T-cell (primary cell): ENCODE measurements around the gene NPAS3. TPM values are rescaled to one million over a fixed set of nuclear protein-coding genes. Genes with fewer than 3 reads are reported as not detected.
A peak's percentile ranks its signal among the peaks of the same experiment; 100 is the strongest.

Experiments used
- ATAC-seq, 4 experiments: fragments of 200-7000 bp in 3 of 4; fragments of 150-1000 bp in 1 of 4; cut with Tn5 transposase; replicated peaks in 1 of 4; 1 replicate in 3 of 4; 2 replicates in 1 of 4; pipeline ENCODE4 v1.10.0; 2021; ENCODE audit warnings: moderate library complexity in 3 of 4, mild to moderate bottlenecking in 2 of 4, moderate number of reproducible peaks in 1 of 4
- CTCF ChIA-PET, 2 donors: fragments of 300-600 bp; sonication (Branson Sonifier 250); formaldehyde crosslinking; loops; one replicate each; lab custom pipeline; 2022; ENCODE audit warnings: antibody characterized with exemption in 2 of 2; lab: Charles Lee
- POLR2A ChIA-PET, 2 donors: fragments of 300-600 bp; sonication (Branson Sonifier 250); formaldehyde crosslinking; loops; one replicate each; lab custom pipeline; 2022; ENCODE audit warnings: antibody characterized with exemption in 2 of 2; lab: Charles Lee
- DNase-seq, 35 experiments: peaks; one replicate each; pipeline versions ENCODE4 v3.0.0 to v3.0.0-alpha.2; 2013 to 2023
- H3K27ac ChIP-seq: one replicate; pipeline ENCODE4 v1.5.1; 2013; ENCODE audit warnings: low read length
- H3K27me3 ChIP-seq, 2 experiments: replicated peaks in 1 of 2; 1 replicate in 1 of 2; 2 replicates in 1 of 2; pipeline versions ENCODE4 v1.6.1 to v1.7.0; 2013; ENCODE audit warnings: low read length in 1 of 2, mixed read lengths in 1 of 2; ENCODE audit not compliant: control insufficient read depth in 2 of 2, insufficient read depth in 2 of 2; ENCODE audit errors: extremely low read depth in 1 of 2
- H3K36me3 ChIP-seq, 2 donors: 1 replicate in 1 of 2; 2 replicates in 1 of 2; pipeline versions ENCODE4 v1.6.1 to v1.7.0; 2013; ENCODE audit warnings: low read length in 1 of 2; ENCODE audit not compliant: control insufficient read depth in 2 of 2, insufficient read depth in 1 of 2; ENCODE audit errors: extremely low read depth in 1 of 2
- H3K4me1 ChIP-seq, 2 experiments: 1 replicate in 1 of 2; 2 replicates in 1 of 2; pipeline versions ENCODE4 v1.6.1 to v1.7.0; 2013; ENCODE audit warnings: low read length in 2 of 2, mixed read lengths in 1 of 2; ENCODE audit not compliant: insufficient read depth in 2 of 2, control insufficient read depth in 1 of 2; ENCODE audit errors: extremely low read depth in 1 of 2
- H3K4me3 ChIP-seq, 2 donors: 1 replicate in 1 of 2; 2 replicates in 1 of 2; pipeline versions ENCODE4 v1.5.1 to v1.7.0; 2013; ENCODE audit warnings: mild to moderate bottlenecking in 2 of 2, low read length in 1 of 2, moderate library complexity in 1 of 2; ENCODE audit not compliant: control insufficient read depth in 1 of 2; ENCODE audit errors: extremely low read depth in 1 of 2
- H3K9me3 ChIP-seq: 2 replicates; pipeline ENCODE4 v1.7.0; 2013
- H3K27ac Mint-ChIP-seq, 2 donors: one replicate each; pipeline ENCODE4 v1.8.0; 2020 to 2021; ENCODE audit warnings: mild to moderate bottlenecking in 2 of 2, mixed read lengths in 2 of 2
- H3K27me3 Mint-ChIP-seq, 2 donors: one replicate each; pipeline ENCODE4 v1.8.0; 2021 to 2022; ENCODE audit warnings: mixed read lengths in 2 of 2
- H3K36me3 Mint-ChIP-seq: one replicate; pipeline ENCODE4 v1.8.0; 2021; ENCODE audit warnings: mixed read lengths
- H3K4me1 Mint-ChIP-seq, 3 donors: one replicate each; pipeline ENCODE4 v1.8.0; 2020 to 2022; ENCODE audit warnings: mixed read lengths in 3 of 3, mild to moderate bottlenecking in 1 of 3
- H3K4me3 Mint-ChIP-seq, 3 donors: one replicate each; pipeline ENCODE4 v1.8.0; 2020 to 2022; ENCODE audit warnings: mild to moderate bottlenecking in 3 of 3, mixed read lengths in 3 of 3, moderate library complexity in 3 of 3
- H3K9me3 Mint-ChIP-seq, 3 donors: one replicate each; pipeline ENCODE4 v1.8.0; 2020 to 2022; ENCODE audit warnings: mixed read lengths in 3 of 3
- WGBS: methylation state at CpG from one replicate; pipeline ENCODE4 v1.1.5; 2013; ENCODE audit warnings: missing lambda C conversion rate; ENCODE audit not compliant: insufficient coverage; 5-methylcytosine and 5-hydroxymethylcytosine counted together
- total RNA-seq, 35 experiments: library from RNA in 6 of 35; stranded (reverse) in 6 of 35; fragments of 120-200 nt in 1 of 35; gene quantifications; one replicate each; pipeline versions ENCODE4 v1.2.1 to v1.2.4 and lab custom pipeline; 2013 to 2026

Gene NPAS3
- total RNA-seq (under 1 TPM in 1 of 5 donors, not detected in 4; 0.10 TPM), total RNA-seq (lab: John Stamatoyannopoulos, UW) (0 to 0.30 (median 0) reads per million in 29 experiments)
- not detected for total RNA-seq (2013)

DNA sequence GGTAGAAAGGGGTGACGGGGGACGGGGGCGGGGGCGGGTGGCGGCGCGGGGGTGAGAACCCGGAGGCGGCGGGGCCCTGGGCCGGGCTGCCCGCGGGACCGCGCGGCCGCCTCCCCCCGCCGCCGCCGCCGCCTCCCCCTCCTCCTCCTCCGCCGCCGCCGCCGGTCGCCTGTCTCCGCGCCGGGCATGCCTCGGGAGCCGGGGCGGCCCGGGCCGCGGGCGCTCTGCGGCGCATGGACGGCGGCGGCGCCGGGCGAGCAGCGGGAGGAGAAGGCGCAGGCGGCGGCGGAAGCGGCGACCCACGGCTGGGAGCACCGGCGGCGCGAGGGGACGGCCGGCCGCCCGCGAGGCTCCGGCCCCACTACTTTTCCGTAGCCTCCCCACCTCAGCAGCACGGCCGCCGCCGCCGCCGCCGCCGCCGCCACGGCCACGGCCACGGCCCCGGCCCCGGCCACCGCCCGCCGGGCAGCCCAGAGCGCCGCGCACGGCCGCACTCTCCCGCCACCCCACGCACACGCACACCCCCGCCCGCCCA lies at the start of gene NPAS3:
TSS of gene NPAS3 (plus strand) at position 161 of the 535 bp plus-strand sequence.
- H3K36me3 Mint-ChIP-seq, result no peaks in the 10 kb centered on the region
- Histone ChIP-seq H3K27ac (no peak within 1 kb of the TSS), H3K9me3 (no peaks in the 10 kb centered on the region), H3K4me3 (peak within 1 kb of the TSS in 1 of 2 donors; percentile 54), H3K4me1 (peaks cover 0 to 10% of the 10 kb centered on the region in 2 experiments), H3K36me3 (no peaks in the 10 kb centered on the region), H3K27me3 (peaks cover 8 to 41% of the 10 kb centered on the region in 2 experiments)
- no peak within 1 kb of the TSS for H3K27ac Mint-ChIP-seq
- H3K9me3 Mint-ChIP-seq, result no peaks in the 10 kb centered on the region
- H3K4me3 Mint-ChIP-seq, result peak within 1 kb of the TSS; percentile 72 to 84 (median 81)
- POLR2A ChIA-PET, result interaction anchor here in 1 of 2 donors (0.6 kb wide), 1 partner anchor 834 kb away, joined by 5 read pairs; no protein-coding TSS in a partner anchor
- H3K27me3 Mint-ChIP-seq, result peaks cover 56 to 59% of the 10 kb centered on the region in 2 donors
- peak in 3 of 4 experiments; percentile 14 to 23 (median 15) for ATAC-seq
- CTCF ChIA-PET, result no interaction called here
- WGBS, result 2% methylated on average over 55 of the region's 92 CpGs
- no peak for DNase-seq
- H3K4me1 Mint-ChIP-seq, result peaks cover 12 to 22% (median 18%) of the 10 kb centered on the region in 3 donors

- Histone ChIP-seq H3K4me3 (peak overlapping the region in 1 of 2 donors; percentile 18), H3K36me3 (no peaks in the 10 kb centered on the region), H3K27me3 (no peaks in the 10 kb centered on the region), H3K27ac (no peak overlapping the region), H3K9me3 (no peaks in the 10 kb centered on the region), H3K4me1 (no peaks in the 10 kb centered on the region)
- WGBS, result 13% methylated on average over 5 of the region's 10 CpGs
- H3K36me3 Mint-ChIP-seq, result no peaks in the 10 kb centered on the region
- ChIA-PET POLR2A (interaction anchor here in 1 of 2 donors (0.7 kb wide), 1 partner anchor 60 kb away, joined by 5 read pairs; no protein-coding TSS in a partner anchor), CTCF (no interaction called here)
- DNase-seq (no peak), ATAC-seq (no peak)
- no peaks in the 10 kb centered on the region for H3K27me3 Mint-ChIP-seq
- peaks cover 7 to 11% (median 10%) of the 10 kb centered on the region in 3 donors for H3K4me1 Mint-ChIP-seq
- peak overlapping the region; percentile 11 to 70 (median 67) for H3K4me3 Mint-ChIP-seq
- H3K27ac Mint-ChIP-seq, result no peak overlapping the region
- H3K9me3 Mint-ChIP-seq, result peaks cover 0 to 4% (median 0%) of the 10 kb centered on the region in 3 donors
Measured at GRCh38 chr14:32896979-32897697, 41.5 kb upstream of the NPAS3 start.

- Mint-ChIP-seq H3K4me1 (peaks cover 7 to 11% (median 10%) of the 10 kb centered on the region in 3 donors), H3K36me3 (no peaks in the 10 kb centered on the region), H3K4me3 (peak overlapping the region; percentile 11 to 70 (median 67)), H3K27ac (no peak overlapping the region), H3K27me3 (no peaks in the 10 kb centered on the region), H3K9me3 (no peaks in the 10 kb centered on the region)
- H3K27ac ChIP-seq, result no peak overlapping the region
- no peak overlapping the region for H3K4me3 ChIP-seq
- POLR2A ChIA-PET, result interaction anchor here in 1 of 2 donors (0.7 kb wide), 1 partner anchor 61 kb away, joined by 5 read pairs; no protein-coding TSS in a partner anchor
- no peaks in the 10 kb centered on the region for H3K9me3 ChIP-seq
- WGBS, result 89% methylated on average over 3 of the region's 7 CpGs
- DNase-seq, result no peak
- ATAC-seq, result no peak
- H3K36me3 ChIP-seq, result no peaks in the 10 kb centered on the region
- no peaks in the 10 kb centered on the region for H3K27me3 ChIP-seq
- CTCF ChIA-PET, result no interaction called here
- H3K4me1 ChIP-seq, result no peaks in the 10 kb centered on the region
Measured at GRCh38 chr14:32897698-32898064, 41.0 kb upstream of the NPAS3 start.

DNA sequence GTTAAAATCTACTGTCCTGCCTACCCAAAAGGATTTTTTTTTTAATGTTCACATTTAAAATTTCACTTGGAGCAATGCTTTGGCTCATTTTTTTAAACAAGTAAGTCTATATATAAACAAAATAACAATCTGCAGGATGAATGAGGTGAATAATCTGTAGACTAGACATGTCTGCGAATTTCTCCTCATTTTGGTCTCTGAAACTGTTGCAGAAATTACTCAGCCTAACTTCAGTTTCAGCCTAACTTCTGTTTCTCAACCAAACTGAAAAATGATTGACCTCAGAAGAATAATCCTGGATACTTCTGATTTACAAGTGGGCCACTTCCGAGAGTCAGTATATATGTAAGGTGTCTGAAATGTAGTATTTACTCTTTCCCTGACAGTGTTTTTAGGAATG lies 39.8 kb upstream of the NPAS3 start:
- H3K4me1 ChIP-seq, result no peaks in the 10 kb centered on the region
- no CpG with 5 or more reads among the region's 2 CpGs for WGBS
- H3K36me3 ChIP-seq, result no peaks in the 10 kb centered on the region
- H3K4me3 ChIP-seq, result no peak overlapping the region
- no peak overlapping the region for H3K4me3 Mint-ChIP-seq
- H3K9me3 Mint-ChIP-seq, result no peaks in the 10 kb centered on the region
- POLR2A ChIA-PET, result no interaction called here
- no peak overlapping the region for H3K27ac Mint-ChIP-seq
- CTCF ChIA-PET, result no interaction called here
- no peak overlapping the region for H3K27ac ChIP-seq
- DNase-seq (no peak), ATAC-seq (no peak)
- no peaks in the 10 kb centered on the region for H3K27me3 Mint-ChIP-seq
- H3K27me3 ChIP-seq, result no peaks in the 10 kb centered on the region
- no peaks in the 10 kb centered on the region for H3K9me3 ChIP-seq
- peaks cover 7 to 11% (median 10%) of the 10 kb centered on the region in 3 donors for H3K4me1 Mint-ChIP-seq
- no peaks in the 10 kb centered on the region for H3K36me3 Mint-ChIP-seq

GRCh38 chr14:32900547-32900946 lies 38.1 kb upstream of the NPAS3 start:
- Histone ChIP-seq H3K4me1 (no peaks in the 10 kb centered on the region), H3K4me3 (no peak overlapping the region), H3K27me3 (no peaks in the 10 kb centered on the region), H3K36me3 (no peaks in the 10 kb centered on the region), H3K27ac (no peak overlapping the region), H3K9me3 (no peaks in the 10 kb centered on the region)
- WGBS, result no CpG with 5 or more reads among the region's 3 CpGs
- no peaks in the 10 kb centered on the region for H3K27me3 Mint-ChIP-seq
- no peak overlapping the region for H3K27ac Mint-ChIP-seq
- ATAC-seq (no peak), DNase-seq (no peak)
- ChIA-PET POLR2A (no interaction called here), CTCF (no interaction called here)
- no peaks in the 10 kb centered on the region for H3K36me3 Mint-ChIP-seq
- H3K4me3 Mint-ChIP-seq, result no peak overlapping the region
- H3K9me3 Mint-ChIP-seq, result peaks cover 0 to 6% (median 0%) of the 10 kb centered on the region in 3 donors
- H3K4me1 Mint-ChIP-seq, result peaks cover 7 to 11% (median 10%) of the 10 kb centered on the region in 3 donors

- no peaks in the 10 kb centered on the region for H3K27me3 Mint-ChIP-seq
- H3K9me3 Mint-ChIP-seq, result peaks cover 0 to 11% (median 0%) of the 10 kb centered on the region in 3 donors
- H3K4me3 ChIP-seq, result no peak overlapping the region
- DNase-seq (no peak), ATAC-seq (no peak)
- H3K27me3 ChIP-seq, result no peaks in the 10 kb centered on the region
- H3K27ac ChIP-seq, result no peak overlapping the region
- POLR2A ChIA-PET, result interaction anchor here in 1 of 2 donors (0.6 kb wide), 1 partner anchor 14 kb away, joined by 3 read pairs; no protein-coding TSS in a partner anchor
- H3K36me3 ChIP-seq, result no peaks in the 10 kb centered on the region
- H3K4me1 ChIP-seq, result no peaks in the 10 kb centered on the region
- no peak overlapping the region for H3K4me3 Mint-ChIP-seq
- no CpG with 5 or more reads among the region's 2 CpGs for WGBS
- H3K9me3 ChIP-seq, result no peaks in the 10 kb centered on the region
- CTCF ChIA-PET, result no interaction called here
- no peak overlapping the region for H3K27ac Mint-ChIP-seq
- no peaks in the 10 kb centered on the region for H3K36me3 Mint-ChIP-seq
- H3K4me1 Mint-ChIP-seq, result no peaks in the 10 kb centered on the region
Measured at GRCh38 chr14:32905013-32905412, 33.7 kb upstream of the NPAS3 start.
